GM13977 (cell line): ENCODE measurements around the gene TENT4A.

Experiments used
- DNase-seq: peaks from one replicate; pipeline ENCODE4 v3.0.0; 2012; ENCODE audit warnings: low spot score
- in situ Hi-C: fragments of 300-500 bp; cut with MboI; formaldehyde crosslinking; loops from one replicate; pipeline ENCODE4 v1.12.0; 2022; ENCODE audit warnings: low sequenced_read_pairs, low pct_unique_long_range_greater_than_20kb, mixed read lengths, inconsistent platforms; ENCODE audit not compliant: unreplicated experiment
- TF ChIP-seq, protein P1 (sequence below): IDR thresholded peaks from 2 replicates; pipeline ENCODE4 v1.5.1; 2012; ENCODE audit warnings: mild to moderate bottlenecking, control low read depth; ENCODE audit not compliant: insufficient read depth; ENCODE audit errors: extremely low read depth, missing control alignments

TENT4A gene

DNA sequence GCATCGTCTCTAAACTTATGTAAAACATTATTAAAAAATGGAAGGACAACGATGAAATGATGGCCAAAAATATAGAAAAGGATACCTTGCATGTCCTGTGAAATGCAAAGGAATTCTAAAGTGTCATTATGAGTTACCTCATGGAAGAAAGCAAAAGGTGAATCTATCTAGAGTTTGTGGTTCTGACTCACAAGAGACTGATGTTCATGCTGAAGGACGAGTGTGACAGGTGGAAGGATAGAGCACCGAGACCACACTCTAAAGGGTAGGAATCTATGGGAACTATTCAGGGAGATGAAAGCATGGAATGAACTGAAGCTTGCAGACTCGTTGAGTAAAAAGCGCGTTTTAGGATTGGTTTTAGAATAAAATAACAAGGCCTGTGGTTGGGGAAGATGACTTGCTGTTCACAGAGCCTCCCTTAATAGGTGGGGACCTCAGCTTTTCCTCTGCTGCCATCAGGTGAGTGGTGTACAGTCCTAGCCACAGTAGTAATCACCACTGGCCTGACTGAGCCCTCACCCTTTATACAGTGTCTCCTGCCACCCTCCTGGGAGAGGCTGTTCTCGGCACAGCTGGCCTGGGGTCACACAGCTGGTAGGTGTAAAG, 11.2 kb downstream of the TENT4A start:
- TF ChIP-seq, protein P1, sequence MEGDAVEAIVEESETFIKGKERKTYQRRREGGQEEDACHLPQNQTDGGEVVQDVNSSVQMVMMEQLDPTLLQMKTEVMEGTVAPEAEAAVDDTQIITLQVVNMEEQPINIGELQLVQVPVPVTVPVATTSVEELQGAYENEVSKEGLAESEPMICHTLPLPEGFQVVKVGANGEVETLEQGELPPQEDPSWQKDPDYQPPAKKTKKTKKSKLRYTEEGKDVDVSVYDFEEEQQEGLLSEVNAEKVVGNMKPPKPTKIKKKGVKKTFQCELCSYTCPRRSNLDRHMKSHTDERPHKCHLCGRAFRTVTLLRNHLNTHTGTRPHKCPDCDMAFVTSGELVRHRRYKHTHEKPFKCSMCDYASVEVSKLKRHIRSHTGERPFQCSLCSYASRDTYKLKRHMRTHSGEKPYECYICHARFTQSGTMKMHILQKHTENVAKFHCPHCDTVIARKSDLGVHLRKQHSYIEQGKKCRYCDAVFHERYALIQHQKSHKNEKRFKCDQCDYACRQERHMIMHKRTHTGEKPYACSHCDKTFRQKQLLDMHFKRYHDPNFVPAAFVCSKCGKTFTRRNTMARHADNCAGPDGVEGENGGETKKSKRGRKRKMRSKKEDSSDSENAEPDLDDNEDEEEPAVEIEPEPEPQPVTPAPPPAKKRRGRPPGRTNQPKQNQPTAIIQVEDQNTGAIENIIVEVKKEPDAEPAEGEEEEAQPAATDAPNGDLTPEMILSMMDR: no peak
- in situ Hi-C loops: no loop called here
- DNase-seq: no peak

- in situ Hi-C loops: loop anchor here (25.0 kb wide), 1 partner anchor 88 kb away; the partner anchor contains the start of genes NSUN2 and SRD5A1
- TF ChIP-seq, protein P1: no peak
- DNase-seq: no peak
These were observed 12.2 kb downstream of the TENT4A start for GRCh38 chr5:6725421-6725820.

DNA sequence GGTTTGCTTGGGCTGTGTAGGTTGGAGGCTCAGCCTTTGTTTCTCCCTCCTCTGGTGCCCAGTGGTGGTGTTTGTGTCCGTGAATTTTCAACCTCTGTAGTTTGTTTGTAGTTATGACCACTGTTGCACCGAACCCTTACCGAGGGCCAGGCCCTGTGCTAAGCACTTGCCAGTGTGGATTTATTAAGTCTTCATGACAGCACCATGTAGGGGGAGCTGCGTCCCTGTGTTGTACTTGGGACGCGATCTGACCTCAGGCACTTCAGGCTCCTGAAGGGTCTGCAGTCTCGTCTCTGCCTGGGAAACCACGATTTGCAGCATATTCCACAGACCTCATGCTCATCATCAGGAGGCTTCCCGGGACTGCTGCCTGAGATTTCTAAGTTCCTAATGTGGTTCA, 12.8 kb downstream of the TENT4A start:
- DNase-seq: no peak
- TF ChIP-seq, protein P1: no peak
- in situ Hi-C loops: loop anchor here (25.0 kb wide), 1 partner anchor 89 kb away; the partner anchor contains the start of genes NSUN2 and SRD5A1

DNA sequence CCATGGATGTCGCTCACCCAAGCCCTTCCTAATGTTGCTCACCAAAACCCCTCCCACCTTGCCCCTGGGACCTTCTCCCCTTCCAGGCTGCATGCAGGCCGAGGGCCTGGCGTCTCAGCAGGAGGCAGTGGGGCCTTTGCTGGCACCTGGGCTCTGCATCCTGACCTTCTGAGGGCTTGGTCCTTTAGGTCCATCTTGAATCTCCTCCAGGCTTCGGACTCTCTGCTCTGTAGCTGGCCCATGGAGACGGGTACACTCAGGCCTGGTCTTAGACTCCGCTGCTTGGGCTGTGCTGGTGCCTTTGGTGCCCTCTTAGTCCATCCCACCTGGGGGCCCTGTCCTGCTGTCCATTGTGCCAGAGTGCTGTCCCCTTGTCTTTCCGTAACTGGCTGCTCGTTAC, 14.0 kb downstream of the TENT4A start:
- in situ Hi-C loops: loop anchor here (25.0 kb wide), 1 partner anchor 90 kb away; the partner anchor contains the start of genes NSUN2 and SRD5A1
- TF ChIP-seq, protein P1: no peak

GRCh38 chr5:6728011-6728794, 15.0 kb downstream of the TENT4A start:
- in situ Hi-C loops: loop anchor here (25.0 kb wide), 1 partner anchor 91 kb away; the partner anchor contains the start of genes NSUN2 and SRD5A1
- TF ChIP-seq, protein P1: no peak
- peak; percentile 79 for DNase-seq

More for the DNA sequence above, 14.0 kb downstream of the TENT4A start:
- DNase-seq: no peak

DNA sequence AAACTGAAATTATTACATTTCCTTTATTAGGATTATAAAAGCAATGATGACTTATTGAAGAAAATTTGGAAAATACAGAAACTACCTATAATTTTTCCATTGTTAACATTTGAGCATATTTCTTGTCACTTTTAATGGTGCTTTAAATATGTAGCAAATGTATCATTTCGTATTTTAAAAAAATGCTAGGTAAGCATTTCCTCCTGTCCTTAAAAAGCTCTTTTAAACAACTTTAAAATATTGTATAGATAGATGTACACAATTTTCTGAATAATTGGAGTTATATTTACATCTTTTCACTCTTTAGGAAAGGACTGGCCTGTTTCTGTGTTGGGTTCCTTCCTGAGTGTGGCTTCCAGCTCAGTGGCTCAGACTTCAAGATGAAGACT, 15.6 kb downstream of the TENT4A start:
- in situ Hi-C loops: loop anchor here (25.0 kb wide), 1 partner anchor 91 kb away; the partner anchor contains the start of genes NSUN2 and SRD5A1
- TF ChIP-seq, protein P1: no peak
- no peak for DNase-seq
